Measurements from ENCODE around the gene LRRN2. TPM values are rescaled to one million over a fixed set of nuclear protein-coding genes. Genes with fewer than 3 reads are reported as not detected.

LRRN2 gene
- total and polyA plus RNA-seq, 2 experiments from 2014 or later: 7.0 to 27.9 TPM

DNA sequence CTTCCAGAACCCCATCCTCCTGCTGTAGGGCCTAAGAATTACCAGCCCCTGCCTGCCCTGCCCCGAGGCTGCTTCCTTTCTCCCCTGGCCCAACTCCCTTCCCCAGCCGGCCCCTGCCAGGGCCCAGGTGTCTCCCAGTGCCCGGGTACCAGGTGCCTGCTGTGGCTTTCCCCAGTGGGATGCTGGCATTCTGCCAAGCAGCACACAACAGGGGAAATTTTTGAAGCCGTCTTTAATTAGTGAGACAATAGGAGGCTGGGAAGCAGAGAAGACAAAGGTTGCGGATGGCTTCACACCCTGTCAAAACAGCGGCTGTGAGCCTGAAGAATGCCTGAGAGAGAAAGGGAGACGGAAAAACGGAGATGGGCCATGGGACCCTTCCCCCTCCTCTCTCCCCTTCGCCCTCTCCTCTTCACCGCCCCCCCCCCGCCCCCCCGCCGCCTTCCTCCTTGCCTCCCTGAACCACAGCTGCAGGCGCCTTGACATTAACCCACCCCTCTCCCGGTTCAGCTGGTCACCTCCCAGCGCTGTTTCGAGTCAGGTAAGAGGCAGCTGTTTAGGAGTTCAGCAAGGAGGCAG lies 33.6 kb downstream of the LRRN2 start:
- no peaks in the 10 kb centered on the region for H3K9me2 ChIP-seq (replicated peaks; ENCODE audit: insufficient read depth)
- H2AFZ ChIP-seq: no peak overlapping the region
- WGBS (ENCODE audit: low lambda C conversion rate, missing lambda C conversion rate): 28% methylated on average over 10 of the region's 17 CpGs
- H3K4me3 ChIP-seq: no peak overlapping the region
- H3K9me3 ChIP-seq (ENCODE audit: low read depth): no peaks in the 10 kb centered on the region
- peaks cover 7% of the 10 kb centered on the region for H3K4me1 ChIP-seq (ENCODE audit: insufficient read depth)
- peaks cover 7% of the 10 kb centered on the region for H3K27me3 ChIP-seq
- no peak overlapping the region for H3K4me2 ChIP-seq
- peak overlapping the region; percentile 81 for H3K27ac ChIP-seq
- H3K36me3 ChIP-seq (replicated peaks; ENCODE audit: insufficient read depth, low read depth): no peaks in the 10 kb centered on the region
- DNase-seq (ENCODE audit: low spot score): no peak
- no peaks in the 10 kb centered on the region for H4K20me1 ChIP-seq (ENCODE audit: insufficient read depth, poor library complexity, severe bottlenecking)
- TF ChIP-seq CTCF (IDR thresholded peaks at IDR 0.05; ENCODE audit: poor library complexity) (no peak), EZH2phosphoT487 (IDR thresholded peaks at IDR 0.05; ENCODE audit: low read depth, severe bottlenecking, unreplicated experiment) (no peak), EZH2 (IDR thresholded peaks at IDR 0.05; ENCODE audit: borderline replicate concordance) (no peak)
- no peaks in the 10 kb centered on the region for H3K79me2 ChIP-seq

DNA sequence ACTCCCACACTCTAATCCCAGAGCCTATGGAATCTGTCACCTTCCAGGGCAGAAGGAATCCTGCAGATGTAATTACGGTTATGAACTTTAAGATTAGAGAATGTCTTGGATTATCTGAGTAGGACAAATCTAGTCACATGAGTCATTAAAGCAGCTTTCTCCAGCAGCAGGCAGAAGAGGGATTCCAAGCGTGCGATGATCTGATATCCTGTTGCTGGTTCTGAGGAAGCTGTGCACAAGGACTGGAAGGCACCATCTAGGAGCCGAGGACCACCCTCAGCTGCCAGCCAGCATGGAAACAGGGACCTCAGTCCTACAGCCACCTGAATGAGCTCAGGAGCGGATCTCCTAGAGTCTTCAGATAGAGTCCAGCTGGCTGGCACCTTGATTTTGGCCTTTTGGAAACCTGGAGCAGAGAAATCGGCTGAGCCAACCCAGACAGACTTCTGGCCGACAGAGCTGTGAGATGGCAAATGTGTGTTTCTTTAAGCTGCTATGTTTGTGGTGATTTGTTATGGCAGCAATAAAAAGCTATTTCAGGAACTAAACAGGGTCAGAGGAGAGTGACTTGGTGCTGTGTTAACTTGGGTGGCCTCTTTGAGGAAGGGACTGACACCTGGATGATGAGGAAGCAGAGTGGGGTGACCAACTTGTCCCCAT lies 34.5 kb downstream of the LRRN2 start:
- no peak for TF ChIP-seq EZH2 (IDR thresholded peaks at IDR 0.05; ENCODE audit: borderline replicate concordance)
- no peak for TF ChIP-seq EZH2phosphoT487 (IDR thresholded peaks at IDR 0.05; ENCODE audit: low read depth, severe bottlenecking, unreplicated experiment)
- no peak for TF ChIP-seq CTCF (IDR thresholded peaks at IDR 0.05; ENCODE audit: poor library complexity)
- Histone ChIP-seq H3K79me2 (no peaks in the 10 kb centered on the region), H3K27me3 (peaks cover 7% of the 10 kb centered on the region), H3K36me3 (replicated peaks; ENCODE audit: insufficient read depth, low read depth) (no peaks in the 10 kb centered on the region), H3K9me2 (replicated peaks; ENCODE audit: insufficient read depth) (no peaks in the 10 kb centered on the region), H4K20me1 (ENCODE audit: insufficient read depth, poor library complexity, severe bottlenecking) (no peaks in the 10 kb centered on the region), H2AFZ (no peak overlapping the region), H3K4me1 (ENCODE audit: insufficient read depth) (peaks cover 7% of the 10 kb centered on the region), H3K4me3 (no peak overlapping the region), H3K4me2 (peak overlapping the region; percentile 51), H3K27ac (peak overlapping the region; percentile 81), H3K9me3 (ENCODE audit: low read depth) (no peaks in the 10 kb centered on the region)
- peak; percentile 37 for DNase-seq (ENCODE audit: low spot score)
- 56% methylated on average over 7 of the region's 7 CpGs for WGBS (ENCODE audit: low lambda C conversion rate, missing lambda C conversion rate)

GRCh38 chr1:204649721-204650521 lies 35.6 kb downstream of the LRRN2 start:
- peaks cover 7% of the 10 kb centered on the region for H3K27me3 ChIP-seq
- H3K4me2 ChIP-seq: no peak overlapping the region
- TF ChIP-seq EZH2 (IDR thresholded peaks at IDR 0.05; ENCODE audit: borderline replicate concordance): no peak
- no peak for TF ChIP-seq CTCF (IDR thresholded peaks at IDR 0.05; ENCODE audit: poor library complexity)
- TF ChIP-seq EZH2phosphoT487 (IDR thresholded peaks at IDR 0.05; ENCODE audit: low read depth, severe bottlenecking, unreplicated experiment): no peak
- H4K20me1 ChIP-seq (ENCODE audit: insufficient read depth, poor library complexity, severe bottlenecking): no peaks in the 10 kb centered on the region
- no peaks in the 10 kb centered on the region for H3K9me3 ChIP-seq (ENCODE audit: low read depth)
- peaks cover 7% of the 10 kb centered on the region for H3K4me1 ChIP-seq (ENCODE audit: insufficient read depth)
- no peak for DNase-seq (ENCODE audit: low spot score)
- H3K27ac ChIP-seq: no peak overlapping the region
- no peaks in the 10 kb centered on the region for H3K79me2 ChIP-seq
- no peak overlapping the region for H3K4me3 ChIP-seq
- no peaks in the 10 kb centered on the region for H3K9me2 ChIP-seq (replicated peaks; ENCODE audit: insufficient read depth)
- WGBS (ENCODE audit: low lambda C conversion rate, missing lambda C conversion rate): 68% methylated on average over 6 of the region's 6 CpGs
- H2AFZ ChIP-seq: no peak overlapping the region
- no peaks in the 10 kb centered on the region for H3K36me3 ChIP-seq (replicated peaks; ENCODE audit: insufficient read depth, low read depth)
